Suprapubic skin (tissue), 4 donors: ENCODE data around the gene GUCD1. TPM values are rescaled to one million over a fixed set of nuclear protein-coding genes. Genes with fewer than 3 reads are reported as not detected.
"Not testable (repeated sequence)": the region's sequence is repeated elsewhere in the genome, so short reads cannot be mapped to it uniquely, and the experiment has no call there.

Source experiments
- DNase-seq, 2 donors: peaks; one replicate each; pipeline ENCODE4 v3.0.0-alpha.2; 2019; ENCODE audit warnings: low spot score in 2 of 2
- H3K27ac ChIP-seq: fragments of 200-600 bp; sonication (generic); one replicate; pipeline ENCODE4 v1.5.1; 2019
- H3K27me3 ChIP-seq: fragments of 200-600 bp; sonication (generic); one replicate; pipeline ENCODE4 v1.5.1; 2019
- H3K36me3 ChIP-seq: fragments of 200-600 bp; sonication (generic); one replicate; pipeline ENCODE4 v1.5.1; 2019
- H3K4me1 ChIP-seq: fragments of 200-600 bp; sonication (generic); one replicate; pipeline ENCODE4 v1.5.1; 2019
- H3K4me3 ChIP-seq: fragments of 200-600 bp; sonication (generic); one replicate; pipeline ENCODE4 v1.5.1; 2019; ENCODE audit warnings: mild to moderate bottlenecking
- H3K9me3 ChIP-seq: fragments of 200-600 bp; sonication (generic); one replicate; pipeline ENCODE4 v1.5.1; 2019
- CTCF ChIP-seq, 2 donors: fragments of 200-600 bp in 1 of 2; fragments of 450-650 bp in 1 of 2; sonication (generic) in 1 of 2; IDR thresholded peaks; one replicate each; pipeline ENCODE4 v1.5.1; 2016 to 2019; ENCODE audit warnings: antibody characterized with exemption in 2 of 2, mild to moderate bottlenecking in 1 of 2, moderate library complexity in 1 of 2
- EP300 ChIP-seq: sonication (generic); formaldehyde crosslinking; IDR thresholded peaks from one replicate; pipeline ENCODE4 v1.6.1; 2017; ENCODE audit warnings: antibody characterized with exemption
- POLR2A ChIP-seq, 2 donors: fragments of 450-650 bp; IDR thresholded peaks; one replicate each; pipeline ENCODE4 v1.6.1; 2017; ENCODE audit warnings: antibody characterized with exemption in 2 of 2, mild to moderate bottlenecking in 2 of 2, moderate library complexity in 2 of 2
- POLR2AphosphoS5 ChIP-seq, 3 donors: sonication (generic); formaldehyde crosslinking; IDR thresholded peaks; one replicate each; pipeline ENCODE4 v1.6.1; 2017; ENCODE audit warnings: antibody characterized with exemption in 3 of 3
- WGBS: methylation state at CpG from one replicate; pipeline ENCODE4 v1.1.5; 2018; 5-methylcytosine and 5-hydroxymethylcytosine counted together
- total RNA-seq, 4 donors: library from RNA; depleted of rRNA; stranded (reverse); fragments of >200 nt; gene quantifications; one replicate each; pipeline ENCODE4 v1.1.0, GENCODE V29; 2016

The GUCD1 gene
- total RNA-seq, 4 donors from 2014 or later, result 75.2 to 97.5 (median 93.0) TPM

GRCh38 chr22:24553597-24554312 lies 1.2 kb downstream of the GUCD1 start:
- 16% methylated on average over 8 of the region's 12 CpGs for whole genome bisulfite sequencing
- H3K4me1 ChIP-seq, result peaks cover 40% of the 10 kb centered on the region
- H3K36me3 ChIP-seq, result peaks cover 26% of the 10 kb centered on the region
- no peak for DNase-seq
- TF ChIP-seq POLR2AphosphoS5 (IDR thresholded peaks at IDR 0.05) (no peak), POLR2A (IDR thresholded peaks at IDR 0.05) (no peak), EP300 (no peak), CTCF (IDR thresholded peaks at IDR 0.05) (no peak)
- H3K9me3 ChIP-seq, result no peaks in the 10 kb centered on the region
- no peaks in the 10 kb centered on the region for H3K27me3 ChIP-seq
- peak overlapping the region; percentile 96 for H3K4me3 ChIP-seq
- H3K27ac ChIP-seq, result peak overlapping the region; percentile 96

GRCh38 chr22:24552503-24553286 lies 2.2 kb downstream of the GUCD1 start:
- H3K9me3 ChIP-seq, H3K4me3 ChIP-seq, H3K27ac ChIP-seq, H3K27me3 ChIP-seq, DNase-seq: not testable (repeated sequence)
- 86% methylated on average over 10 of the region's 10 CpGs for WGBS
- H3K4me1 ChIP-seq, result peaks cover 39% of the 10 kb centered on the region
- H3K36me3 ChIP-seq, result peaks cover 27% of the 10 kb centered on the region

GRCh38 chr22:24550902-24551435 lies 4.0 kb downstream of the GUCD1 start:
- no peak for DNase-seq
- H3K4me1 ChIP-seq, result peaks cover 25% of the 10 kb centered on the region
- no peak overlapping the region for H3K27ac ChIP-seq
- H3K9me3 ChIP-seq, result no peaks in the 10 kb centered on the region
- H3K27me3 ChIP-seq, result no peaks in the 10 kb centered on the region
- WGBS, result 77% methylated on average over 6 of the region's 6 CpGs
- TF ChIP-seq CTCF (IDR thresholded peaks at IDR 0.05), result no peak
- TF ChIP-seq POLR2AphosphoS5 (IDR thresholded peaks at IDR 0.05), result no peak
- TF ChIP-seq POLR2A (IDR thresholded peaks at IDR 0.05), result no peak
- no peak for TF ChIP-seq EP300
- peaks cover 41% of the 10 kb centered on the region for H3K36me3 ChIP-seq
- H3K4me3 ChIP-seq, result no peak overlapping the region

GRCh38 chr22:24550028-24550901 lies 4.7 kb downstream of the GUCD1 start:
- H3K36me3 ChIP-seq, result peaks cover 43% of the 10 kb centered on the region
- 90% methylated on average over 7 of the region's 8 CpGs for WGBS
- DNase-seq, result no peak
- H3K9me3 ChIP-seq, result no peaks in the 10 kb centered on the region
- no peak overlapping the region for H3K4me3 ChIP-seq
- no peak for TF ChIP-seq EP300
- TF ChIP-seq CTCF (IDR thresholded peaks at IDR 0.05), result no peak
- no peak for TF ChIP-seq POLR2AphosphoS5 (IDR thresholded peaks at IDR 0.05)
- TF ChIP-seq POLR2A (IDR thresholded peaks at IDR 0.05), result no peak
- H3K27ac ChIP-seq, result no peak overlapping the region
- H3K27me3 ChIP-seq, result no peaks in the 10 kb centered on the region
- H3K4me1 ChIP-seq, result peaks cover 28% of the 10 kb centered on the region

GRCh38 chr22:24548812-24549211 lies 6.1 kb downstream of the GUCD1 start:
- Histone ChIP-seq H3K4me1 (peaks cover 33% of the 10 kb centered on the region), H3K27ac (no peak overlapping the region), H3K27me3 (no peaks in the 10 kb centered on the region), H3K36me3 (peaks cover 56% of the 10 kb centered on the region), H3K4me3 (no peak overlapping the region), H3K9me3 (no peaks in the 10 kb centered on the region)
- 100% methylated on average over 1 of the region's 4 CpGs for WGBS
- no peak for DNase-seq
- TF ChIP-seq CTCF (IDR thresholded peaks at IDR 0.05) (no peak), POLR2A (IDR thresholded peaks at IDR 0.05) (no peak), POLR2AphosphoS5 (IDR thresholded peaks at IDR 0.05) (no peak), EP300 (no peak)
